Loucy (cell line): ENCODE results near the gene ICOSLG.
"Not testable (repeated sequence)": the region's sequence is repeated elsewhere in the genome, so short reads cannot be mapped to it uniquely, and the experiment has no call there.

Experiments used
- EZH2phosphoT487 ChIP-seq: fragments of 200-600 bp; IDR thresholded peaks from 2 replicates; pipeline ENCODE4 v1.6.1; 2018; ENCODE audit warnings: antibody characterized with exemption, mild to moderate bottlenecking, moderate library complexity, borderline replicate concordance
- TF ChIP-seq, protein P1 (sequence below): fragments of 200-600 bp; sonication (generic); conservative IDR thresholded peaks from 2 replicates; pipeline ENCODE4 v1.5.1; 2014; ENCODE audit warnings: mild to moderate bottlenecking, antibody characterized with exemption, low read length

DNA sequence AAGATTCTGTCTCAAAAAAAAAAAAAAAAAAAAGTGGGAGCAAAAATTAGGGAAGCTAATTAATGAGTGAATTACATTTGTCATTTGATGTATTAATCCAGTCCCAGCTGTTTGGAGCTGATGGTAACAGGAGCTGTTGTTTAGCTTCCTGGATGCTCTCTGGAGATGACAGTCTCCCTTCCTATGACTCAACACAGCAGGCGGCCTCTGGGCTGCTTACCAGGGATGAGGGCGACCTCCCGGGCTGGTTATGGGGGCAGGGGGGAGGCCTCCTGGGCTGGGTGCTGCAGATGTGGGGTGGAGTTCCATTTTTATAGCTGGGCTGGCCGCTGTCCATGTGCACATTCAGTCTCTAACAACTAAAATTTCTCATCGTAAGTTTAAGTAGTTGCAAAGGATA is 47.6 kb downstream of the ICOSLG start:
- TF ChIP-seq, protein P1, sequence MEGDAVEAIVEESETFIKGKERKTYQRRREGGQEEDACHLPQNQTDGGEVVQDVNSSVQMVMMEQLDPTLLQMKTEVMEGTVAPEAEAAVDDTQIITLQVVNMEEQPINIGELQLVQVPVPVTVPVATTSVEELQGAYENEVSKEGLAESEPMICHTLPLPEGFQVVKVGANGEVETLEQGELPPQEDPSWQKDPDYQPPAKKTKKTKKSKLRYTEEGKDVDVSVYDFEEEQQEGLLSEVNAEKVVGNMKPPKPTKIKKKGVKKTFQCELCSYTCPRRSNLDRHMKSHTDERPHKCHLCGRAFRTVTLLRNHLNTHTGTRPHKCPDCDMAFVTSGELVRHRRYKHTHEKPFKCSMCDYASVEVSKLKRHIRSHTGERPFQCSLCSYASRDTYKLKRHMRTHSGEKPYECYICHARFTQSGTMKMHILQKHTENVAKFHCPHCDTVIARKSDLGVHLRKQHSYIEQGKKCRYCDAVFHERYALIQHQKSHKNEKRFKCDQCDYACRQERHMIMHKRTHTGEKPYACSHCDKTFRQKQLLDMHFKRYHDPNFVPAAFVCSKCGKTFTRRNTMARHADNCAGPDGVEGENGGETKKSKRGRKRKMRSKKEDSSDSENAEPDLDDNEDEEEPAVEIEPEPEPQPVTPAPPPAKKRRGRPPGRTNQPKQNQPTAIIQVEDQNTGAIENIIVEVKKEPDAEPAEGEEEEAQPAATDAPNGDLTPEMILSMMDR = not testable (repeated sequence)
- not testable (repeated sequence) for TF ChIP-seq EZH2phosphoT487
